ENCODE measurements around the gene LRMDA.

The LRMDA gene

GRCh38 chr10:76336213-76336963 lies 905.0 kb downstream of the LRMDA start:
- DNase-seq: no peak

DNA sequence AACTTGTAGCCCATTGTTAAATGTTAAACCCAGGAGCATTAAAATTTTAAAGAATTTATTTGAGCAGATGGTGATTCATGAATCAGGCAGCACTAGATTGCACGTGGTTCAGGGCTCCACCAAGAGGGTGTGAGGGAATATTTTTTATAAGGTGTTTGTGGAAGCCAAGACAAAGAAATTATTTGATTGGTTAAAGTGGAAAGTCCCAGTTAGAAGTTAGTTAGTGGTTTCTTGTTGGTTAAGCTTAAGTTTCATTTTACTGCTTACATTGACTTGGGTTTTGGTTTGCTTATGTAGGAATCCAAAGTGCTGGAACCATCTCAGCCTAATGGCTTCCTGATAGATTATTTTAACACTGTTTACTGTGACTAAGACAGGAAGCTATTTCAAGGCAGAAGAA lies 906.2 kb downstream of the LRMDA start:
- no peak for DNase-seq

- DNase-seq: no peak
Observed at GRCh38 chr10:76338187-76338586, 906.8 kb downstream of the LRMDA start.

DNA sequence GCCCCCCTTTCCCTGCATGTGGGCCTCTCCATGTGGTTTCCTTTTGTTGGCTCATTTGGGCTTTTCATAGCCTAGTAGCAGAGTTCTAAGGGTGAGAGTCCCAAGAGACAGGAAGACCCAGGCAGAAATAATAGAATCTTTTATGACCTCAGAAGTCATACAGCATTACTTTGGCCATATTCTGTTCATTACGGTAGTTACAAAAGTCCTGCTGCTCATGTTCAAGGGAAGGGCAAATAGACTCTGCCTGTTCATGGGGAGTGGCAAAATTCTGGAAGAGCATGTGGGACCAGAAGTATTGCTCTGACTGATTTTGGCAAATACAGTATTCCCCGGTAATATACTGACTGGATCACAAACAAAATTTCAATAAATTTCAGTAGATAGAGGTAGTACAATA lies 910.3 kb downstream of the LRMDA start:
- DNase-seq: no peak

DNA sequence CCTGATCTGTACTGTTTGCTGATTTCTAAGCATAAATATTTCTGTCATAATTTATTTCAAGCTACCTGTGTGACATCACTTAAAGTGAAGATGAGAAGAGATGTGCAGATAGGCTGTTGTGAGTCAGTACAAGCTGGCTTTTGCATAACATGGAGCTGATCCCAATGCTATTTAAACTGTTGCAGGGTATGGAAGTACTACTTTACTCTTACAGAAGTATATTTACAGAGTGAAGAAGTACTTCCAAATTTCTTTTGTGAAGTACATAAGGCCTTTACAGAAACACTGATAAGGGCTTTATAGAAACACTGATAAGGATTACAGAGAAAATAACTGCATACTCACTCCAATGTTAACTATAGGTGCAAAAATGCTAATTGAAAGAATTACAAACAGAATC lies 911.6 kb downstream of the LRMDA start:
- no peak for DNase-seq

- no peak for DNase-seq
Observed at GRCh38 chr10:76347832-76348231, 916.4 kb downstream of the LRMDA start.

DNA sequence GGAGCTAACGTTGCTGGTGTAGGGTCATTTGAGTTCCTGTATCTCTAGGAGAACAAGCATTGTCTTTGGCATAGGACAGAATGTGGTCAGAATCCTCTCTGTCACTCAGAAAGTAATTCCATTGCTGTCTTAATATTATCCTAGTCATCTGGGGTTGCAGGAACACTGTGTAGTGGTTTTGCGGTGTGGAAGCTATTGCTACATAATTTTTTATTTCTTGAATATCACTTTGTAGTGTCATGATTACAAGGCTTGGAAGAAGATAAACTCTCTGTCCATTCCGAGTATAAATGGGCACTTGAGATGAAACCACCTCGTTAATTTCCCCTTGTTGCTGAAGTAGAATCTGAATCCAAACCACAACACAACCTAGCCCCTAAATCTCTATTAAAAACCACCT lies 919.2 kb downstream of the LRMDA start:
- no peak for DNase-seq

DNA sequence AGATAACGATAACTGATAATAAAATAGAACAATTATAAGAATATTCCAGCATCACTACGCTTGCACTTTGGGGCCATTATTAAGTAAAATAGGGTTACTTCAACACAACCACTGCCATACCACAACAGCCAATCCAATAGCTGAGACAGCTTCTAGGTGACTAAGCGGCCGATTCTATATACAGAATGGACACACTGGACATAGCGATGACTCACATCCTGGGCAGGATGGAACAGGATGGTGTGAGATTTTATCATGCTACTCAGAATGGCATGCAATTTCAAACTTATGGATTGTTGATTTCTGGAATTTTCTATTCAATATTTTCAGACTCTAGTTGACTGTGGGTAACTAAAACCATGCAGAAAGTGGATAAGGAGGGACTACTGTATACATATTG lies 920.9 kb downstream of the LRMDA start:
- no peak for DNase-seq

GRCh38 chr10:76353237-76353851 lies 921.9 kb downstream of the LRMDA start:
- no peak for DNase-seq

DNA sequence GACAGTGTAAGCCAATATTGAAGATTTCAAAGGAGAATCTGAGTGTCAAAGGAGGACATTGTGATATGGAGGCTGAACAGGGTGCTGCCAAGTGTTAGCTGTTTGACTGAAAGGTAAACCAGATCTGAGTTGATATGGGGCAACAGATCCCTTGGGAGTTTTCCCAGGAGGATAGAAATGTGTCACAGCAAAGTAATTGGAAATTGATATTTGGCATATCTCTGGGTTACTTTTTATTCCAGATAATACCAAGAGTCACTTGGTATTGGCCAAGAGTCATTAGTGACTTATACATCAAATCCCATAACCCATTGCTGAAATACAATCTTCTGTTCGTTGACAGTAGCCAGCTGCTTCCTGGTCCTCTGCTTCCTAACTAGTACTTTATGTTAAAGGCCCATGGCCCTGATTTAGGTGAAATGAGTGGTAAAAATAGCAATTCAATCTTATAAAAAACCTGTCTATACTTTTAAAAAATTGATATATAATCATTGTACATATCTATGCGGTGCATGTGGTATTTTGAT lies 922.9 kb downstream of the LRMDA start:
- no peak for DNase-seq

GRCh38 chr10:76354921-76355320 lies 923.5 kb downstream of the LRMDA start:
- DNase-seq: no peak

DNA sequence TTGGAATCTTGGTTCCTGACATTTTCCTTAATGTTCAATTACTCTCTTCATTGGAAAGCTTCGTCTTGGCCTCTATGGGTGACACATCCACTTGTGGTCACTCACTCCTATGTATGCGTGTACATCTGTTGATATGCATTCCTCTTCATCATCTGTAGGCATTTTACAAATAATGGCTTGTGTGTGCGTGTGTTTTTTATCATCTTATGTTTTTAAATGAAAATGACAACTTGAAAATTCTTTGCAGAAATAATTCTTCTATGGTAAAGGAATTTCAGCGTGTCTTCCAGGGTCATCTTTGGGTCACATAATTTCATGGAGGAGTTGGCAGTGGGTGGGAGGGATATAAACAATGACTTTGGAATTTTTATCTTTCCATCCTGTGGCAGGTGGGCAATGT lies 925.1 kb downstream of the LRMDA start:
- DNase-seq: no peak

DNA sequence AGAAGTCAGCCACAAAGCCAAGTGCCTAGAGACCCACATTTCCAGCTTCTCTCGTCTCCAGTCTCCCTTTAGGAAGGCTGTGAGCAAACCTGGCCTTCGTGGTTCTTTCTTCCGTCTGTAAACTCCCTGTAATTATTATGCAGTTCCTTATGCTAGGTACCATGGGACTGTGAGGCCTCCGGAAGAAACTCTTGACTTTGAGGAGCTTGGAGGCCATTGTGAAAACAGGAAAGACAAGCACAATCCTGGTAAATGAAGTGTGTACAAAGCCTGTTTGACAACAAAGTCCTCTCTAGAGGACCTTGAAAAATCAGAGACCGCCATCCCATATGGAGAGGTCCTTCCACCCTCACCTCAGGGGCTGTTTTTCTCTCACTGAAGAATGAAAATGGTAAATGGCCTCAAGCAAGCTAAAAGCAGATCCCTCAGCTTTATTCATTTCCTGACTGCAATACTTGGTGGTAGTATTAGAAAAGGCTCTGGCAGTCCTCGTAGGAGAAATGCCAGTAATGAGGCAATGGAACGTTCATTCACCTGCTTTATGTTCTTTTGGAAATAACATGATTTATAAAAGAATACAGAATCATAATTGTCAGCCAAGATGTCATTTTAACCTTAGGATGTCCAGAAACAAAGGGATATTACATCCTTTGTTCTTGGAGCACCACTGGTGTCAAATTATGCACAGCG lies 926.4 kb downstream of the LRMDA start:
- DNase-seq: no peak

DNA sequence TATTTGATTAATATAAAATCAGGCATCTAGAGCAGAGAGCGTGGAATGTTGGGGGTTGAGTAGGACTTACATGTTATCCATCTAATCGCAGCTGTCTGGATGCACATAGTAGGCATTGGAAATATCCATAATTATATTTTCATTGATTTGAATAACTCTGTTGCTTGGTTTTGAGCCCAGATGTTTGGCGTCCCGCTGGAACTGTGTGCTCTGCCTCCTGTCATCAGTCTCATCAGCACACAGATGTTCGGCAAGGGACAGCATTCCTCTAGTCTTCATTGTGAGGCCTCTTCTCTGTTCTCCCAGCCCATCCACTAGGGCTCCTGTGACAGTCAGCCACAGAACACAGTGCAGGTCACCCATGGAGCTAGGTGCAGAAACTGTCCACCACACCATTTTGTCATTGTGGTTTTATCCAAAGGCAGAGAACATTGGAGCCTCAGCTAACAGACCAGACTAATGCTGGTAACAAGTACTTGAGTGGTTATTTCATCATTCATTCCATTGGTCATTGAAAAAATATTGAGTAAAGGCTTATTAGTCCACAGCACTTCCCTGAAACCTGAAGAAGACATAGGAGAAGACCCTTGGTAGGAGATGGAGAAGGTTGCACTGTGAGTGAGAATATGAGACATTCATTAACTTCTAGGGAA lies 927.4 kb downstream of the LRMDA start:
- DNase-seq: no peak

- no peak for DNase-seq
Observed at GRCh38 chr10:76375761-76376160, 944.3 kb downstream of the LRMDA start.

DNA sequence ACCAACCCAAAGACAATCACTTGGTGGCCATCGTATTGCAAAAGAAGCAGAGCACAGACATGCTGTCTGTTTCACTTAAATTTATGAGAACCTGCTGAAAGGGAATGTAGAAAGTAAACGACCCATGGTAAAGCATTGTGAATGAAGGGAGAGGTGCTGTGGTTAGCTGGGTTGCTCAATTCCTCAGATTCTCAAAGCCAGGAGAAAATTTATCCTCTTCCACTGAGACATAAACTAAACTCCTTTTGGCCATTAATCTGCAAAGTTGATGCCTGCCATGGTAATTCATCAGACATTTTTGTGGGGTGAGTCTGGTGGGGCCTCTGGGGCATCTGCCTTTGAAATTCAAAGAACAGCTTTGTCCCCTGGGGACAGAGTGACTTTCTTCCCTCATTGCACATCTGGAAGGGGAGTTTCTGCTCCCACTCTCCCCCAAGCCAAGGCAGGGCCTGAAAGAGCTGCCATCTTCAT lies 951.0 kb downstream of the LRMDA start:
- DNase-seq: no peak

GRCh38 chr10:76388321-76389023 lies 957.0 kb downstream of the LRMDA start:
- no peak for DNase-seq

- no peak for DNase-seq
Observed at GRCh38 chr10:76393875-76394706, 962.7 kb downstream of the LRMDA start.

DNA sequence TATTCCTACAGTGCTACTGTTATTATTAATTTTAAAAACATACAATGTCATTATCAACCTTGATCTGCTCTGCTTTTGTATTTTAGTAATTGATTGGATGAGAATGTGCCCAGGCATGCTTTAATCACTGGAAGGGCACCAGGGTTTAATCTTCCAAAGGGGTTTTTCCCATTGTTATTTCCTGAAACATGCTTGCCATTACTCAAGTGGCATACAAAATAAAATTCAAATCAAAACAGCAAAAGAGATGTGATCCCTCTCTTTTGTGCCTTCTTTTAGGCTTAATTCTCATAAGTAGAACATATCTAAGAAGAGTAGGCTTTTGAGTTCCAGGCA lies 963.3 kb downstream of the LRMDA start:
- DNase-seq: no peak

- no peak for DNase-seq
Observed at GRCh38 chr10:76395251-76395650, 963.8 kb downstream of the LRMDA start.

DNA sequence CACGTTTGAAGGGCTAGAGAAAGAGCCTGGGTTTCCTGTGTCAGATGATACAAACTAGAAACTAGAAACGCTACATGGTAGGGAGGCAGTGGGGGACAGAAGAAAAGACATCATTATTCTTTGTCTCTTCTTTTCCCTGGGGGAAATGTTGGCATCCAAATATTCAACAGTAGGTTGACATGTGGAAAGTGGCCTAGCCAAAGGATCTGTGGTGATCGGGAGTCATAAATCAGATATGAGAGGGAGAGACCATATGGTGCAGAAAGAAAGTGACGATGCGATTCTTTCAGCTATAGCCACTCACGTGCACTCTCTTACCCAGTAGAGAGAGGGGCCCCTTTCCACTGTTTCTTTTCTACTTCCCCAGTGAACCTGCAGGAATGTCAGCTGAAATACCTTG lies 964.7 kb downstream of the LRMDA start:
- no peak for DNase-seq

Data from NCI-H187 treated with DMSO at 0.1 percent for 48 hours (cell line).